Stimulated activated CD4-positive, alpha-beta T cell treated with anti-CD3 and anti-CD28 coated beads, Interleukin-15, amount 100 ng/mL, for 48 hours (primary cell): ENCODE results near the gene GALNT17.

ENCODE experiments used
- DNase-seq, 2 donors: peaks; one replicate each; pipeline ENCODE4 v3.0.0-alpha.2; 2020; ENCODE audit warnings: low read depth in 2 of 2

The GALNT17 gene

GRCh38 chr7:71283802-71284201 lies 151.9 kb downstream of the GALNT17 start:
- DNase-seq = no peak

GRCh38 chr7:71285571-71286145 lies 153.7 kb downstream of the GALNT17 start:
- DNase-seq = no peak

- DNase-seq = no peak
These were observed 154.4 kb downstream of the GALNT17 start for GRCh38 chr7:71286336-71286735.

- no peak for DNase-seq
These were observed 155.0 kb downstream of the GALNT17 start for GRCh38 chr7:71286924-71287323.

GRCh38 chr7:71290452-71290851 lies 158.5 kb downstream of the GALNT17 start:
- DNase-seq = no peak

GRCh38 chr7:71298378-71298777 lies 166.4 kb downstream of the GALNT17 start:
- DNase-seq = no peak

GRCh38 chr7:71300086-71300485 lies 168.1 kb downstream of the GALNT17 start:
- no peak for DNase-seq

GRCh38 chr7:71300603-71301002 lies 168.7 kb downstream of the GALNT17 start:
- no peak for DNase-seq

GRCh38 chr7:71301167-71301566 lies 169.2 kb downstream of the GALNT17 start:
- no peak for DNase-seq

GRCh38 chr7:71303566-71303965 lies 171.6 kb downstream of the GALNT17 start:
- no peak for DNase-seq

GRCh38 chr7:71308096-71308495 lies 176.2 kb downstream of the GALNT17 start:
- no peak for DNase-seq

GRCh38 chr7:71311576-71311975 lies 179.6 kb downstream of the GALNT17 start:
- DNase-seq = no peak

GRCh38 chr7:71312755-71313490 lies 181.0 kb downstream of the GALNT17 start:
- no peak for DNase-seq

- DNase-seq = no peak
These were observed 181.6 kb downstream of the GALNT17 start for GRCh38 chr7:71313553-71313952.

GRCh38 chr7:71320916-71321315 lies 189.0 kb downstream of the GALNT17 start:
- DNase-seq = no peak

- no peak for DNase-seq
These were observed 190.3 kb downstream of the GALNT17 start for GRCh38 chr7:71322201-71322600.

GRCh38 chr7:71323726-71324125 lies 191.8 kb downstream of the GALNT17 start:
- DNase-seq = no peak

- no peak for DNase-seq
These were observed 193.2 kb downstream of the GALNT17 start for GRCh38 chr7:71325151-71325550.

- DNase-seq = no peak
These were observed 194.7 kb downstream of the GALNT17 start for GRCh38 chr7:71326595-71326994.

- no peak for DNase-seq
These were observed 196.0 kb downstream of the GALNT17 start for GRCh38 chr7:71327946-71328345.

- DNase-seq = no peak
These were observed 197.2 kb downstream of the GALNT17 start for GRCh38 chr7:71329030-71329660.

- DNase-seq = no peak
These were observed 200.3 kb downstream of the GALNT17 start for GRCh38 chr7:71332207-71332606.

- no peak for DNase-seq
These were observed 202.6 kb downstream of the GALNT17 start for GRCh38 chr7:71334541-71334940.
